ENCODE measurements around the gene GFOD1. TPM values are rescaled to one million over a fixed set of nuclear protein-coding genes. Genes with fewer than 3 reads are reported as not detected.

The GFOD1 gene
- total RNA-seq, 4 donors from 2014 or later, result 7.3 to 15.9 (median 12.4) TPM

- no peak overlapping the region for H3K4me3 ChIP-seq (ENCODE audit: low read depth, poor library complexity, severe bottlenecking)
- intact Hi-C loops (cut with DNase I; ENCODE audit: low total_unique reads), result loop anchor here (10.0 kb wide), 1 partner anchor 189 kb away; no protein-coding TSS in a partner anchor
- DNase-seq (ENCODE audit: low spot score in 2 of 2), result no peak
- 73 to 89% methylated on average over 5 of the region's 5 CpGs for WGBS, 2 donors
- TF ChIP-seq POLR2A (IDR thresholded peaks at IDR 0.05), result no peak
- TF ChIP-seq CTCF (IDR thresholded peaks at IDR 0.05), result no peak
These were observed 141.2 kb downstream of the GFOD1 start for GRCh38 chr6:13346245-13346644.

DNA sequence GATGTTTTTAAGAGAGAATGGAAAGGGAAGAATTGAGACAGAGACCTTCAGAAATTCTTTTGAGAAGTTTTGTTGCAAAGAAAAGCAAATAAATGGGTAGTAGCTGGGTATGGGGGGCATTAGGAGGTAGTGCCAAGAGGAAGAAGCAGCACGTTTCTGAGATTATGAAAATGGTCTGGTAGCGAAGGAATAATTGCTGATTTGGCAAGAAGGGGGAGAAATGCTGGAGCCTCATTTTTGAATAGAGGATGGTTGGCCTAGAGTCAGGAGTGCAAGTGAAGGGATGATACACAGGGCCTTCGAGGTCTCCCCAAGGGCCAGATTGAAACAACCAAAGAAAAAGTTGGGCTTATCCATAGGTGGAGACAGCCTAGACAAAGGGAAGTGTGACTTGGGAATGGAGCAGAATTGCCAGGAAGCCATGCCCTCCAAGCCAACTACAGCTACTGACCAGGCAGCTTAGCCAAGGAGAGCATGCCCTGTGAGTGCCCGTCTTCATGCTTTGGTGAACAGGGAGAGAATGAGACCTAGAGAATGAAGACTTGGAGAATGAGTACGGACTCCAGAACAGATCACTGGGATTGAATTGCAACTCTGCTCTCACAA, 144.9 kb downstream of the GFOD1 start:
- no peak overlapping the region for H3K4me3 ChIP-seq (ENCODE audit: low read depth, poor library complexity, severe bottlenecking)
- WGBS, 2 donors, result 71 to 88% methylated on average over 5 of the region's 5 CpGs
- DNase-seq (ENCODE audit: low spot score in 2 of 2), result peak in 1 of 2 donors; percentile 54
- no peak for TF ChIP-seq CTCF (IDR thresholded peaks at IDR 0.05)
- no peak for TF ChIP-seq POLR2A (IDR thresholded peaks at IDR 0.05)
- intact Hi-C loops (cut with DNase I; ENCODE audit: low total_unique reads), result loop anchor here (10.0 kb wide), 1 partner anchor 192 kb away; no protein-coding TSS in a partner anchor

DNA sequence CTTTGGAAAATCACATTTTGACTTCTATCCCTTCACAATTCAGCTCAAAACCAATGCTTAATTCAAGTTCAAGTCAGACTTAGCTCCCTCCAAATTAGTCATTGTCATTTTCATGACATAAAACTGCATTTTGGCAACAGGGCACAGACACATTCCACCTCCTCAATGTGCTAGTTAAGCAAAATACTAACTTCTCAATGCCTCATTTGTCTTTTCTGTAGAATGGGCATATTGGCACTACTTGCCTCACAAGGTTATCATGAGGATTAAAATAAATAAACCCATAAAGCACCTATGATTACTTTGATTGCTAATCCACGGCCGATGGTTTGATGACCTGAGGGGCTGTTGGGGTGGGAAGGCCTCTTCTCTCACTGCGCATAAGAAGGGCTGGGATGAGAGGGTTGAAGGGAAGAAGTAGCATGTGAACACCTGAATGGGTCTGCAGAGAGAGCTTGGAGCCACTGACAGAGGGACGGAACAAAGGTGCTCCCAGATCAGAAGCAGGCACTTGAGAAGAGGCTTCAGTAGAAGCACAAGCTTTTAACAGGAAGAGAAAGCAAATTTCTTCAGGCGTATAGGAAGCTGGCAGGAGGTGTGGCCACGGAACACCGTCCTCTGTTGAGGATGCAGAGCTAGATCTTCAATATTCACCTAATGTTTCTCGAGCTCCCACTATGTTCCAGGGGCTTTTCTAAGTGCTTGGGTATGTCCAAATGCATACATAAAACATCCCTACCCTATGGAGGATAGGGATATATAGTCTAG, 147.4 kb downstream of the GFOD1 start:
- 82 to 85% methylated on average over 8 of the region's 8 CpGs for WGBS, 2 donors
- intact Hi-C loops (cut with DNase I; ENCODE audit: low total_unique reads), result loop anchor here (10.0 kb wide), 1 partner anchor 195 kb away; no protein-coding TSS in a partner anchor

GRCh38 chr6:13338038-13338437, 149.4 kb downstream of the GFOD1 start:
- TF ChIP-seq POLR2A (IDR thresholded peaks at IDR 0.05) (no peak), CTCF (IDR thresholded peaks at IDR 0.05) (no peak)
- 76 to 82% methylated on average over 5 of the region's 5 CpGs for WGBS, 2 donors

More for the DNA sequence above, 147.4 kb downstream of the GFOD1 start:
- TF ChIP-seq POLR2A (IDR thresholded peaks at IDR 0.05) (no peak), CTCF (IDR thresholded peaks at IDR 0.05) (no peak)
- no peak for DNase-seq (ENCODE audit: low spot score in 2 of 2)
- no peak overlapping the region for H3K4me3 ChIP-seq (ENCODE audit: low read depth, poor library complexity, severe bottlenecking)

GRCh38 chr6:13336553-13336952, 150.8 kb downstream of the GFOD1 start:
- no peak overlapping the region for H3K4me3 ChIP-seq (ENCODE audit: low read depth, poor library complexity, severe bottlenecking)
- peak; percentile 87 to 94 for DNase-seq (ENCODE audit: low spot score in 2 of 2)
- WGBS, 2 donors, result 12 to 14% methylated on average over 11 of the region's 11 CpGs
- no peak for TF ChIP-seq POLR2A (IDR thresholded peaks at IDR 0.05)
- peak in 1 of 3 donors; percentile 84 for TF ChIP-seq CTCF (IDR thresholded peaks at IDR 0.05)
- intact Hi-C loops (cut with DNase I; ENCODE audit: low total_unique reads), result no loop called here

More at GRCh38 chr6:13338038-13338437, 149.4 kb downstream of the GFOD1 start:
- no peak overlapping the region for H3K4me3 ChIP-seq (ENCODE audit: low read depth, poor library complexity, severe bottlenecking)
- intact Hi-C loops (cut with DNase I; ENCODE audit: low total_unique reads), result no loop called here
- DNase-seq (ENCODE audit: low spot score in 2 of 2), result no peak
